ENCODE data around the gene PSRC1.

DNA sequence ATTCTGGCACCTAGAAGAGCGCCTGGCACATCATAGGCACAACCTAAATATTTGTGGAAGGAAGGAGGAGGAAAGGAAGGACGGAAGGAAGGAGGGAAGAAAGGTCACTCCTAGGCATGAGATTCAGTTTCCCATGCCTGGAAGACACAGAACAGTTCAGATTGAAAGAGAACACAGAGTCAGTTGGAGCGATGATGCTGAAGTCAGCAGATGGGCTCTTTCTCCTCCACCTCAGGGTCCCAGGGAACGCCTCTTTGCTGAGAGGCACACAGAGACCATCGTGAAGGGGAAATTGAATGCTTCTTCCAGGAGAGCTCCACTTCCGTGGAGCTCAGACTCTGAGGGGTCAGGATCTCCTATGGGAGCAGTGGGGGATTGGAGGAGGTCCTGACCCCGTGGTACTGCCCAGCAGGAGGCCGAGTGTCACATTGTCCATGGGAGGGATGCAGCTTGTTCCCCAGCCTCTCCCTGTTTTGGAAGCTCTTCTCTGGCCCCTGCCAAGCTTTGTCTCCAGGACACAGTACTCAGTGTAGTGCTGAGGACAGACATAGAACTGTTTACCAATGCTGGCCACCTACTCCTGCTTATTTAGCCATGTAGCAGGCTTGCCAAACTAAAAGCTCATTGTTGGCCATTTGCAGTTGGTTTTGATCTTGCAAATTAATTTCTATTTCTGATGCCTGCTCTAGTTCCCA is 21.4 kb upstream of the PSRC1 start:
- TF ChIP-seq, protein P1, sequence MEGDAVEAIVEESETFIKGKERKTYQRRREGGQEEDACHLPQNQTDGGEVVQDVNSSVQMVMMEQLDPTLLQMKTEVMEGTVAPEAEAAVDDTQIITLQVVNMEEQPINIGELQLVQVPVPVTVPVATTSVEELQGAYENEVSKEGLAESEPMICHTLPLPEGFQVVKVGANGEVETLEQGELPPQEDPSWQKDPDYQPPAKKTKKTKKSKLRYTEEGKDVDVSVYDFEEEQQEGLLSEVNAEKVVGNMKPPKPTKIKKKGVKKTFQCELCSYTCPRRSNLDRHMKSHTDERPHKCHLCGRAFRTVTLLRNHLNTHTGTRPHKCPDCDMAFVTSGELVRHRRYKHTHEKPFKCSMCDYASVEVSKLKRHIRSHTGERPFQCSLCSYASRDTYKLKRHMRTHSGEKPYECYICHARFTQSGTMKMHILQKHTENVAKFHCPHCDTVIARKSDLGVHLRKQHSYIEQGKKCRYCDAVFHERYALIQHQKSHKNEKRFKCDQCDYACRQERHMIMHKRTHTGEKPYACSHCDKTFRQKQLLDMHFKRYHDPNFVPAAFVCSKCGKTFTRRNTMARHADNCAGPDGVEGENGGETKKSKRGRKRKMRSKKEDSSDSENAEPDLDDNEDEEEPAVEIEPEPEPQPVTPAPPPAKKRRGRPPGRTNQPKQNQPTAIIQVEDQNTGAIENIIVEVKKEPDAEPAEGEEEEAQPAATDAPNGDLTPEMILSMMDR (conservative IDR thresholded peaks at IDR 0.05; ENCODE audit: low read length): no peak
- TF ChIP-seq EZH2phosphoT487 (IDR thresholded peaks at IDR 0.05; ENCODE audit: borderline replicate concordance, low read depth, low read length): no peak

Measured in OCI-LY7 (cell line).